GM12878 (cell line): Measurements from ENCODE around the gene SLC5A11.
A peak's percentile ranks its signal among the peaks of the same experiment; 100 is the strongest.

ENCODE experiments used
- BACH1 ChIP-seq: fragments of 450-650 bp; IDR thresholded peaks from 2 replicates; pipeline ENCODE4 v1.6.1; 2017; ENCODE audit warnings: mild to moderate bottlenecking, borderline replicate concordance
- EZH2 ChIP-seq: IDR thresholded peaks from 2 replicates; pipeline ENCODE4 v1.6.1; 2012; ENCODE audit warnings: low read depth, mild to moderate bottlenecking, control low read depth, inconsistent platforms, low read length, borderline replicate concordance; ENCODE audit not compliant: control insufficient read depth
- FOS ChIP-seq: IDR thresholded peaks from 3 replicates; pipeline ENCODE4 v1.6.1; 2011; ENCODE audit warnings: borderline replicate concordance; ENCODE audit not compliant: insufficient read length; ENCODE audit errors: extremely low read depth
- HDAC6 ChIP-seq: fragments of 200-600 bp; sonication (generic); IDR thresholded peaks from one replicate; pipeline ENCODE4 v1.8.0; 2017; ENCODE audit warnings: antibody characterized with exemption; ENCODE audit not compliant: unreplicated experiment
- POLR2A ChIP-seq: IDR thresholded peaks from 2 replicates; pipeline ENCODE4 v1.6.1; 2011; ENCODE audit warnings: low read depth, mild to moderate bottlenecking, low read length
- RAD21 ChIP-seq: IDR thresholded peaks from 2 replicates; pipeline ENCODE4 v1.6.1; 2011; ENCODE audit warnings: mild to moderate bottlenecking, low read depth, low read length, moderate library complexity; ENCODE audit not compliant: insufficient read depth
- TAF1 ChIP-seq: IDR thresholded peaks from 2 replicates; pipeline ENCODE4 v1.6.1; 2011; ENCODE audit warnings: mild to moderate bottlenecking, low read depth, low read length, borderline replicate concordance
- ZBTB4 ChIP-seq: fragments of 450-650 bp; formaldehyde crosslinking; IDR thresholded peaks from 2 replicates; pipeline ENCODE4 v1.4.0; 2022; ENCODE audit warnings: mild to moderate bottlenecking, moderate library complexity
- ZNF24 ChIP-seq: fragments of 450-650 bp; IDR thresholded peaks from 2 replicates; pipeline ENCODE4 v1.6.1; 2017; ENCODE audit warnings: antibody characterized with exemption, mild to moderate bottlenecking
- TF ChIP-seq, protein P1 (sequence below): fragments of 450-650 bp; formaldehyde crosslinking; IDR thresholded peaks from 2 replicates; pipeline ENCODE4 v1.5.0; 2022; ENCODE audit warnings: mild to moderate bottlenecking, missing genetic modification characterization
- TF ChIP-seq, protein P2 (sequence below), 3 experiments: IDR thresholded peaks in 2 of 3; conservative IDR thresholded peaks in 1 of 3; 2 replicates each; pipeline ENCODE4 v1.5.1; 2011; ENCODE audit warnings: low read depth in 3 of 3, low read length in 3 of 3, mild to moderate bottlenecking in 3 of 3, control low read depth in 2 of 3, moderate library complexity in 2 of 3, inconsistent platforms in 1 of 3, mixed read lengths in 1 of 3; ENCODE audit not compliant: control insufficient read depth in 2 of 3, insufficient read depth in 1 of 3; ENCODE audit errors: extremely low read depth in 1 of 3
- TF ChIP-seq, protein P3 (sequence below): IDR thresholded peaks from 2 replicates; pipeline ENCODE4 v1.6.1; 2012; ENCODE audit warnings: low read depth, low read length, improper control_type of control experiment

DNA sequence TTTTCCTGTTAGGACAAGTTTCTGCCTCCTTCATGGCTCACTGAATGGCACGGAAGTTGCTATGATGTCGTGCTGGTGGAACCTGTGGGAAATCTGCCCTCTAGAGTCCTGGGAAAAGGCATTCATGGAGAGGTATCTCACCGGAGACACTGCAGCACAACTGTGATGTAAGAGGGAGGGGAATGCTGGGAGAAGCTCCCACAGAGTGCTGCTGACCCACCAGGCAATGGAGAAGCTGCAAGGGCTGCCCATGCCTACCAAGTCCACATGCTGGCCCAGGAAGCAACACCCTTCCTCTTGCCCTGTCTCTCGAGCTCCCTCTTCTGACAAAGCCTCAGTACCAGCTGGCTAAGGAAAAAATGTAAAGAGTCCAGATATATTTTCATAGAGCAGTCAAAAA lies 45.2 kb upstream of the SLC5A11 start:
- TF ChIP-seq, protein P1, sequence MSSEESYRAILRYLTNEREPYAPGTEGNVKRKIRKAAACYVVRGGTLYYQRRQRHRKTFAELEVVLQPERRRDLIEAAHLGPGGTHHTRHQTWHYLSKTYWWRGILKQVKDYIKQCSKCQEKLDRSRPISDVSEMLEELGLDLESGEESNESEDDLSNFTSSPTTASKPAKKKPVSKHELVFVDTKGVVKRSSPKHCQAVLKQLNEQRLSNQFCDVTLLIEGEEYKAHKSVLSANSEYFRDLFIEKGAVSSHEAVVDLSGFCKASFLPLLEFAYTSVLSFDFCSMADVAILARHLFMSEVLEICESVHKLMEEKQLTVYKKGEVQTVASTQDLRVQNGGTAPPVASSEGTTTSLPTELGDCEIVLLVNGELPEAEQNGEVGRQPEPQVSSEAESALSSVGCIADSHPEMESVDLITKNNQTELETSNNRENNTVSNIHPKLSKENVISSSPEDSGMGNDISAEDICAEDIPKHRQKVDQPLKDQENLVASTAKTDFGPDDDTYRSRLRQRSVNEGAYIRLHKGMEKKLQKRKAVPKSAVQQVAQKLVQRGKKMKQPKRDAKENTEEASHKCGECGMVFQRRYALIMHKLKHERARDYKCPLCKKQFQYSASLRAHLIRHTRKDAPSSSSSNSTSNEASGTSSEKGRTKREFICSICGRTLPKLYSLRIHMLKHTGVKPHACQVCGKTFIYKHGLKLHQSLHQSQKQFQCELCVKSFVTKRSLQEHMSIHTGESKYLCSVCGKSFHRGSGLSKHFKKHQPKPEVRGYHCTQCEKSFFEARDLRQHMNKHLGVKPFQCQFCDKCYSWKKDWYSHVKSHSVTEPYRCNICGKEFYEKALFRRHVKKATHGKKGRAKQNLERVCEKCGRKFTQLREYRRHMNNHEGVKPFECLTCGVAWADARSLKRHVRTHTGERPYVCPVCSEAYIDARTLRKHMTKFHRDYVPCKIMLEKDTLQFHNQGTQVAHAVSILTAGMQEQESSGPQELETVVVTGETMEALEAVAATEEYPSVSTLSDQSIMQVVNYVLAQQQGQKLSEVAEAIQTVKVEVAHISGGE (CRISPR knock-in tag), result no peak
- TF ChIP-seq FOS (no peak), HDAC6 (no peak), EZH2 (no peak), POLR2A (no peak), ZBTB4 (CRISPR knock-in tag) (no peak), ZNF24 (no peak), RAD21 (peak; percentile 22; the same call in 1 of the 2 replicates), TAF1 (no peak), BACH1 (no peak)
- TF ChIP-seq, protein P2, sequence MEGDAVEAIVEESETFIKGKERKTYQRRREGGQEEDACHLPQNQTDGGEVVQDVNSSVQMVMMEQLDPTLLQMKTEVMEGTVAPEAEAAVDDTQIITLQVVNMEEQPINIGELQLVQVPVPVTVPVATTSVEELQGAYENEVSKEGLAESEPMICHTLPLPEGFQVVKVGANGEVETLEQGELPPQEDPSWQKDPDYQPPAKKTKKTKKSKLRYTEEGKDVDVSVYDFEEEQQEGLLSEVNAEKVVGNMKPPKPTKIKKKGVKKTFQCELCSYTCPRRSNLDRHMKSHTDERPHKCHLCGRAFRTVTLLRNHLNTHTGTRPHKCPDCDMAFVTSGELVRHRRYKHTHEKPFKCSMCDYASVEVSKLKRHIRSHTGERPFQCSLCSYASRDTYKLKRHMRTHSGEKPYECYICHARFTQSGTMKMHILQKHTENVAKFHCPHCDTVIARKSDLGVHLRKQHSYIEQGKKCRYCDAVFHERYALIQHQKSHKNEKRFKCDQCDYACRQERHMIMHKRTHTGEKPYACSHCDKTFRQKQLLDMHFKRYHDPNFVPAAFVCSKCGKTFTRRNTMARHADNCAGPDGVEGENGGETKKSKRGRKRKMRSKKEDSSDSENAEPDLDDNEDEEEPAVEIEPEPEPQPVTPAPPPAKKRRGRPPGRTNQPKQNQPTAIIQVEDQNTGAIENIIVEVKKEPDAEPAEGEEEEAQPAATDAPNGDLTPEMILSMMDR (IDR thresholded peaks at IDR 0.05 in 2 of 3, conservative IDR thresholded peaks at IDR 0.05 in 1 of 3; ENCODE audit: control insufficient read depth in 2 of 3, extremely low read depth in 1 of 3, insufficient read depth in 1 of 3, low read depth in 3 of 3, low read length in 3 of 3), result peak in 1 of 3 experiments; percentile 29; a peak in 1 of 6 replicates
- TF ChIP-seq, protein P3, sequence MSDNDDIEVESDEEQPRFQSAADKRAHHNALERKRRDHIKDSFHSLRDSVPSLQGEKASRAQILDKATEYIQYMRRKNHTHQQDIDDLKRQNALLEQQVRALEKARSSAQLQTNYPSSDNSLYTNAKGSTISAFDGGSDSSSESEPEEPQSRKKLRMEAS, result no peak
